Placental pericyte (primary cell): ENCODE results near the gene L3HYPDH. TPM values are rescaled to one million over a fixed set of nuclear protein-coding genes. Genes with fewer than 3 reads are reported as not detected.

Experiments
- total RNA-seq: library from RNA; depleted of rRNA; stranded (reverse); fragments of >200 nt; gene quantifications from 2 replicates; pipeline ENCODE4 v1.2.3, GENCODE V29; 2012

Gene L3HYPDH
- total RNA-seq, result 37.0 and 54.7 TPM in 2 replicates

GRCh38 chr14:59483819-59484638, at the start of gene L3HYPDH, which contains the start of gene JKAMP:
TSS of gene L3HYPDH (minus strand) at chr14:59484408. CDS start at chr14:59484316, 92 bp downstream.
TSS of gene JKAMP (plus strand) at chr14:59484517. CDS start at chr14:59484590, 73 bp downstream.

GRCh38 chr14:59465316-59466135, 18.7 kb downstream of the L3HYPDH start, which contains the start of gene GPR135:
TSS of gene GPR135 (minus strand) at chr14:59465380. CDS start at chr14:59465226, 154 bp downstream.

Other genes starting within 250 kb of the L3HYPDH start
- gene GPR135, start 19.0 kb downstream of the L3HYPDH start, total RNA-seq, result 3.3 and 4.2 TPM in 2 replicates
- 98.9 and 137 TPM in 2 replicates for gene JKAMP, start 109 bp upstream of the L3HYPDH start, total RNA-seq
- gene CCDC175, start 92.4 kb upstream of the L3HYPDH start, total RNA-seq, result not detected in 2 replicates